Suprapubic skin (tissue), 3 donors: ENCODE results near the gene DOHH.

Experiments used
- CTCF ChIP-seq, 2 donors: fragments of 200-600 bp in 1 of 2; fragments of 450-650 bp in 1 of 2; sonication (generic) in 1 of 2; IDR thresholded peaks; one replicate each; pipeline ENCODE4 v1.5.1; 2016 to 2019; ENCODE audit warnings: antibody characterized with exemption in 2 of 2, mild to moderate bottlenecking in 1 of 2, moderate library complexity in 1 of 2
- POLR2AphosphoS5 ChIP-seq, 3 donors: sonication (generic); formaldehyde crosslinking; IDR thresholded peaks; one replicate each; pipeline ENCODE4 v1.6.1; 2017; ENCODE audit warnings: antibody characterized with exemption in 3 of 3

- TF ChIP-seq CTCF (IDR thresholded peaks at IDR 0.05) (no peak), POLR2AphosphoS5 (IDR thresholded peaks at IDR 0.05) (no peak)
Measured at GRCh38 chr19:3474010-3474409, 26.5 kb downstream of the DOHH start.
